Measurements from ENCODE around the gene DOK4. TPM values are rescaled to one million over a fixed set of nuclear protein-coding genes. Genes with fewer than 3 reads are reported as not detected.

The DOK4 gene
- total and polyA plus RNA-seq, 2 of the 8 experiments (the other 6 are each of a cell fraction or from before 2014, with no cell fraction given), result 24.0 to 28.9 TPM

GRCh38 chr16:57471852-57472664 is 14.2 kb downstream of the DOK4 start (continued):
- TF ChIP-seq MAX (IDR thresholded peaks at IDR 0.05), result 0 out of 2 replicates have a peak, but pooled peaks have one; percentile 14
- TF ChIP-seq CBX5 (IDR thresholded peaks at IDR 0.05; ENCODE audit: low read depth, low read length), result no peak
- no peak for TF ChIP-seq POU5F1 (IDR thresholded peaks at IDR 0.05; ENCODE audit: low read depth, low read length)
- TF ChIP-seq TEAD4 (IDR thresholded peaks at IDR 0.05; ENCODE audit: low read depth, low read length), result no peak
- TF ChIP-seq POLR2AphosphoS5 (IDR thresholded peaks at IDR 0.05; ENCODE audit: low read depth, low read length), result peak; percentile 2; the same call in 1 of the 2 replicates

Data from H1 (cell line).